ENCODE measurements around the gene PSTPIP2. TPM values are rescaled to one million over a fixed set of nuclear protein-coding genes. Genes with fewer than 3 reads are reported as not detected.

The PSTPIP2 gene
- total and polyA plus RNA-seq, 2 of the 13 experiments (the other 11 are each of a cell fraction or from before 2014, with no cell fraction given) = 0.25 to 0.27 TPM

- no peak; the same call in 1 of the 2 replicates for TF ChIP-seq ZBTB40 (IDR thresholded peaks at IDR 0.05)
- TF ChIP-seq ZBTB40 (CRISPR knock-in tag; IDR thresholded peaks at IDR 0.05) = peak; percentile 88
- peak; percentile 77; the same call in 1 of the 2 replicates for TF ChIP-seq ZNF160 (CRISPR knock-in tag; IDR thresholded peaks at IDR 0.05)
- TF ChIP-seq KDM4B (CRISPR knock-in tag; IDR thresholded peaks at IDR 0.05) = no peak; the same call in 1 of the 2 replicates
- peak; percentile 69; the same call in 1 of the 2 replicates for TF ChIP-seq PATZ1 (CRISPR knock-in tag; IDR thresholded peaks at IDR 0.05)
- no peak for TF ChIP-seq ZNF496 (CRISPR knock-in tag; IDR thresholded peaks at IDR 0.05; ENCODE audit: insufficient replicate concordance)
- TF ChIP-seq PHF8 (CRISPR knock-in tag; IDR thresholded peaks at IDR 0.05) = peak; percentile 99
- TF ChIP-seq ZNF543 (CRISPR knock-in tag; IDR thresholded peaks at IDR 0.05) = peak; percentile 39; the same call in 1 of the 2 replicates
- no peak for TF ChIP-seq ATM (IDR thresholded peaks at IDR 0.05; ENCODE audit: borderline replicate concordance)
- peak; percentile 85 for TF ChIP-seq KLF6 (CRISPR knock-in tag; IDR thresholded peaks at IDR 0.05)
- TF ChIP-seq ZNF619 (CRISPR knock-in tag; IDR thresholded peaks at IDR 0.05) = peak; percentile 89
- TF ChIP-seq CBX1 (IDR thresholded peaks at IDR 0.05; ENCODE audit: low read depth) = peak; percentile 21
- TF ChIP-seq ZNF557 (CRISPR knock-in tag; IDR thresholded peaks at IDR 0.05) = no peak
- TF ChIP-seq NFYB (CRISPR knock-in tag; IDR thresholded peaks at IDR 0.05) = no peak
- TF ChIP-seq ZNF775 (CRISPR knock-in tag; IDR thresholded peaks at IDR 0.05; ENCODE audit: borderline replicate concordance) = no peak
- TF ChIP-seq ZSCAN5A (CRISPR knock-in tag; IDR thresholded peaks at IDR 0.05; ENCODE audit: borderline replicate concordance) = peak; percentile 58; the same call in 1 of the 2 replicates
Observed at GRCh38 chr18:46097801-46098615, 25.9 kb upstream of the PSTPIP2 start, which contains the start of gene ATP5F1A (continued).

All from HepG2 (cell line).